Lower leg skin (tissue), 4 donors: ENCODE data around the gene ADCY1. TPM values are rescaled to one million over a fixed set of nuclear protein-coding genes. Genes with fewer than 3 reads are reported as not detected.

Source experiments
- DNase-seq, 2 donors: peaks; one replicate each; pipeline ENCODE4 v3.0.0-alpha.2; 2019; ENCODE audit warnings: low spot score in 2 of 2
- H3K4me3 ChIP-seq: fragments of 200-600 bp; sonication (generic); 2 replicates; pipeline ENCODE4 v1.5.1; 2017; ENCODE audit warnings: mild to moderate bottlenecking, low read depth; ENCODE audit not compliant: poor library complexity, severe bottlenecking
- POLR2A ChIP-seq, 2 donors: fragments of 450-650 bp; IDR thresholded peaks; one replicate each; pipeline ENCODE4 v1.6.1; 2016 to 2017; ENCODE audit warnings: antibody characterized with exemption in 2 of 2, mild to moderate bottlenecking in 1 of 2, moderate library complexity in 1 of 2
- WGBS, 2 donors: methylation state at CpG; one replicate each; pipeline ENCODE4 v1.1.5; 2018; 5-methylcytosine and 5-hydroxymethylcytosine counted together
- intact Hi-C: fragments of 100-400 bp; cut with DNase I; formaldehyde crosslinking; loops from one replicate; pipeline ENCODE4 v1.15.0; 2023; ENCODE audit warnings: low total_unique reads
- total RNA-seq, 4 donors: library from RNA; depleted of rRNA; stranded (reverse); fragments of >200 nt; gene quantifications; one replicate each; pipeline ENCODE4 v1.1.0, GENCODE V29; 2016
- TF ChIP-seq, protein P1 (sequence below), 3 donors: fragments of 450-650 bp; IDR thresholded peaks; one replicate each; pipeline ENCODE4 v1.5.1; 2016; ENCODE audit warnings: antibody characterized with exemption in 3 of 3, mild to moderate bottlenecking in 3 of 3, moderate library complexity in 2 of 3

ADCY1 gene
- total RNA-seq, 4 donors from 2014 or later: 0.04 to 0.74 (median 0.40) TPM

DNA sequence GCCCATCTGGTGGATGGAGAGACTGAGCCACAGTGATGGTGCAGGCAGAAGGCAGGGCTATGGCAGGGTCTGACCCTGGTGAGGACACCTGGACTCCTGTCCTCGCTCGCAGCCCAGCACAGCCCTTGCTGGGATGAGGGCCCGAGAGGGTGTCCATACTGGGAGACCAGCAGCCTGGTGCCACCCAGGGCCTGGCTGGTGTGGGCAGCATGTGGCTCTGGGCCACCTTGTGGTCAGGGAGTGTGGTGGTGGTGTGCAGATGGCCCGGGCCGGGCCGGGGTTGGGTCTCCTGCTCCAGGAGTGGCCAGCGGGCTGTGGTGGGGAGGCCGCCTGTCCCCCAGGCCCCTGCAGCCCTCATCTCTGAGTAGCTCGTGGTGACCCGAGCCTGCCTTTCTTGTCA, 14.9 kb downstream of the ADCY1 start:
- no peak for TF ChIP-seq POLR2A (IDR thresholded peaks at IDR 0.05)
- TF ChIP-seq, protein P1, sequence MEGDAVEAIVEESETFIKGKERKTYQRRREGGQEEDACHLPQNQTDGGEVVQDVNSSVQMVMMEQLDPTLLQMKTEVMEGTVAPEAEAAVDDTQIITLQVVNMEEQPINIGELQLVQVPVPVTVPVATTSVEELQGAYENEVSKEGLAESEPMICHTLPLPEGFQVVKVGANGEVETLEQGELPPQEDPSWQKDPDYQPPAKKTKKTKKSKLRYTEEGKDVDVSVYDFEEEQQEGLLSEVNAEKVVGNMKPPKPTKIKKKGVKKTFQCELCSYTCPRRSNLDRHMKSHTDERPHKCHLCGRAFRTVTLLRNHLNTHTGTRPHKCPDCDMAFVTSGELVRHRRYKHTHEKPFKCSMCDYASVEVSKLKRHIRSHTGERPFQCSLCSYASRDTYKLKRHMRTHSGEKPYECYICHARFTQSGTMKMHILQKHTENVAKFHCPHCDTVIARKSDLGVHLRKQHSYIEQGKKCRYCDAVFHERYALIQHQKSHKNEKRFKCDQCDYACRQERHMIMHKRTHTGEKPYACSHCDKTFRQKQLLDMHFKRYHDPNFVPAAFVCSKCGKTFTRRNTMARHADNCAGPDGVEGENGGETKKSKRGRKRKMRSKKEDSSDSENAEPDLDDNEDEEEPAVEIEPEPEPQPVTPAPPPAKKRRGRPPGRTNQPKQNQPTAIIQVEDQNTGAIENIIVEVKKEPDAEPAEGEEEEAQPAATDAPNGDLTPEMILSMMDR (IDR thresholded peaks at IDR 0.05): no peak
- 93 to 95% methylated on average over 5 to 10 of the region's 10 CpGs for WGBS, 2 donors
- DNase-seq: peak in 1 of 2 donors; percentile 75
- intact Hi-C loops: no loop called here
- H3K4me3 ChIP-seq: no peak overlapping the region

DNA sequence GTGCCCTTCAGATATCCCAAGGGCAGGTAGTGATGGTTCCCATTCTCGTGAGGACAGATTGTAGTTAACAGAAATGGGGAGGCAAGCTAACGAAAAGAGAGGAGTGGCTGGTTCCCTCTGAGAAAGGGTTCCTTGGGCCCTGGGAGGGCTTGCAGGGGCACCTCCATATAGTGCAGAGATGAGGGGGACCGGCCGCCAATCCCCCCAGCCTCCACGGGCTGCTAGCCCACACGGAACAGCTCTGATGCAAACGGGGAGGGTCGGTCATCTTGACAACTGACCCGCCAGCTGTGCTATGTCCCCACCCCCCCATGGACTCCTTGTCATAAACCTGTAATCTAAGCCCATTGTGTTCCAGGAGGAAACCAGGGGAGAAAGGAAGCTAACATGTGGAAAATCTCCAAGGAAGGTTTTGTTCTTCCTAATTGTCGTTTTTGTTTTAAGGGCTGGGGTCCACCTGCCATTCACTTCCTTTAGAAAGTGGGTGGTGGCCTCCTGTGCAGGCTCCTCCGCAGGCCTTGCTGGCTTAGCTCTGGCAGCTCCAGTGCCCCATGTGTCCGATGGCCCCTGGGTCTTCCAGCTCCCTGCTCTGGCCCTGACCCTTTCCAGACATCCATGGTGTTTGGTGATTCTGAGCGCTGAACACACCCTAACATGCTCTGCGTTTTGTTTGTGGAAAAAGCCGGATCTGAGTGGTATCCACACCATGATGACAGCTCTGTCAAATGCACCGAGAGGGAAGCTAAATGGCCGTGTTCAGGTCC, 15.9 kb downstream of the ADCY1 start:
- intact Hi-C loops: no loop called here
- TF ChIP-seq, protein P1 (IDR thresholded peaks at IDR 0.05): no peak
- TF ChIP-seq POLR2A (IDR thresholded peaks at IDR 0.05): no peak
- 83 to 86% methylated on average over 17 of the region's 17 CpGs for WGBS, 2 donors
- peak in 1 of 2 donors; percentile 59 for DNase-seq
- H3K4me3 ChIP-seq: no peak overlapping the region

- WGBS, 2 donors: 47 to 54% methylated on average over 5 of the region's 5 CpGs
- TF ChIP-seq POLR2A (IDR thresholded peaks at IDR 0.05): no peak
- TF ChIP-seq, protein P1 (IDR thresholded peaks at IDR 0.05): no peak
- DNase-seq: peak in 1 of 2 donors; percentile 62
- intact Hi-C loops: no loop called here
- no peak overlapping the region for H3K4me3 ChIP-seq
Measured at GRCh38 chr7:45590679-45591057, 16.5 kb downstream of the ADCY1 start.

GRCh38 chr7:45591101-45591906, 17.1 kb downstream of the ADCY1 start:
- 85% methylated on average over 11 of the region's 11 CpGs for WGBS, 2 donors
- peak in 1 of 2 donors; percentile 70 for DNase-seq
- no peak overlapping the region for H3K4me3 ChIP-seq
- no peak for TF ChIP-seq POLR2A (IDR thresholded peaks at IDR 0.05)
- TF ChIP-seq, protein P1 (IDR thresholded peaks at IDR 0.05): no peak
- intact Hi-C loops: no loop called here

DNA sequence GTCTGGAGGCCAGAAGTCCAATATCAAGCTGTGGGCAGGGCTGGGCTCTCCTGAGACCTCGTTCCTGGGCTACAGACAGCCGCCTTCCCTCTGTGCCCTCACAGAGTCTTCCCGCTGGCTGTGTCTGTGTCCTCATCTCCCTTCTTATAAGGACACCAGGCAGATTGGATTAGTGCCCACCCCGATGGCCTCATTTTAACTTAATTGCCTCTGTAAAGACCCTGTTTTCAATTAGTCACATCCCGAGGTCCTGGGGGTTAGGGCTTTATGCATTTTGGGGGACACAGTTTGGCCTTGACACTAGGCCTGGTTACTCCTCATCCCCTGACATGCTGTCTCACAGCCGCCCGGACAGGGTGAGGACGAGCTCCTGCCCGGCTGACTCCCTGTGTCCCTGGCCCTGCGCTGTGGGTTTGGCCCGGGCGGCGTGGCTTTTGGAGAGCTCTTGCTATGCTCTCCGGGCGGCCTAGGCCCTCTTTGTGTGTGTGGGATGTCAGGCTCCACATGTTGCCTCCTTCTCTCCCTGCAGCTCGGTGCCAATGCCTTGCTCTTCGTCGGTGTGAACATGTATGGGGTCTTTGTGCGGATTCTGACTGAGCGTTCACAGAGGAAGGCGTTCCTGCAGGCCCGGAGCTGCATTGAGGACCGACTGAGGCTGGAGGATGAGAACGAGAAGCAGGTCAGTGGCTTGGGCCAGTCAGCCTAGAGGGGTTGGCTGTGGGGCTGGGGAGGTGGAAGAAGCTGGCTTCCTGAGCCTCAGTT, 18.2 kb downstream of the ADCY1 start:
- TF ChIP-seq, protein P1 (IDR thresholded peaks at IDR 0.05): no peak
- WGBS, 2 donors: 88% methylated on average over 23 of the region's 24 CpGs
- intact Hi-C loops: no loop called here
- no peak overlapping the region for H3K4me3 ChIP-seq
- peak in 1 of 2 donors; percentile 81 for DNase-seq
